ENCODE results near the gene SKAP1. TPM values are rescaled to one million over a fixed set of nuclear protein-coding genes. Genes with fewer than 3 reads are reported as not detected.
"Not testable (repeated sequence)": the region's sequence is repeated elsewhere in the genome, so short reads cannot be mapped to it uniquely, and the experiment has no call there.

SKAP1 gene
- total RNA-seq, 4 donors from 2014 or later = 1.2 to 6.4 (median 4.9) TPM; not detected in 1

DNA sequence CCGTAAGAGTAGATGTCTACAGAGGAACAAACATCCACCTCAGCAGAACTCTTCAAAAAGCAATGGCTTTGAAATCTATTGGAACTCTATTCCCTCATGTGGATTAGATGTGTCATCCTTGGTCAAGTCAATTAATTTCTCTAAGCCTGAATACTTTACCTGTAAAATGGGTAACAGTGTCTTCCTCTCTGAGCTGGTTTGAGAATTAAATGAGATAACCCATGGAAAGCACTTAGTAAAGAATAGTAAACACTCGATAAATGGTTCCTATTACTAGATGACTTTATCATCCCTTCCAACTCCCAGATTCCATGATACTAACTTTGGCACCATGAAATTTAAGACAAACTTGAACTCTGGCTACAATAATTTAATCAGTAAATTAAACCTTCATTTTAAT, 89.1 kb downstream of the SKAP1 start:
- WGBS, 2 donors (ENCODE audit: low coverage in 1 of 2) = 78 to 90% methylated on average over 2 of the region's 2 CpGs
- peaks cover 57% of the 10 kb centered on the region for H3K27me3 ChIP-seq
- intact Hi-C loops (cut with DNase I; ENCODE audit: low total_unique reads) = loop anchor here (10.0 kb wide), 1 partner anchor 144 kb away; no protein-coding TSS in a partner anchor

DNA sequence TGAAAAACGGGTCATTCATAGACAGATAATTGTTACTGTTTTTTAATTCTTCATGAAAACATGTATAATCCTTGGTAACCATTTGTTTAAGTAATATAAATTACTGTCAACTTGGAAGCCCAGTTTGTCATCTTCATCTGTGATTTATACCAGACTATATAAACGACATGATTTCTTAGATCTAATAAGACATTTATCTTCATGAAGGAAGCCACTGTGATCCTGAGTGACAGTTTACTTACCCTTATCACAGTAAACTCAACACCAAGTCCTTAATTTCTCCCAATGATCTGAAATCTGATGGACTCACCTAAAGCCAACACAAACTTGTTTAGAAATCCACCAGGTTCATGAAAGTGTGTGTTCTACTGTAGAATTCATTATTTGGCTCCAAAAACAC, 91.3 kb downstream of the SKAP1 start:
- Histone ChIP-seq H3K9me3 (no peaks in the 10 kb centered on the region), H3K27me3 (peaks cover 78% of the 10 kb centered on the region), H3K27ac (no peak overlapping the region), H3K4me1 (peaks cover 0 to 3% (median 0%) of the 10 kb centered on the region in 4 donors), H3K4me3 (no peak overlapping the region), H3K36me3 (peaks cover 0 to 1% (median 0%) of the 10 kb centered on the region in 4 donors)
- in situ Hi-C loops (cut with MboI; ENCODE audit: low pct_ligation_motif_present in 1 of 4, low pct_unique_long_range_greater_than_20kb in 1 of 4, low sequenced_read_pairs in 3 of 4) = loop anchor here in 1 of 4 donors (10.0 kb wide), 1 partner anchor 116 kb away; no protein-coding TSS in a partner anchor
- DNase-seq = no peak
- intact Hi-C loops (cut with DNase I; ENCODE audit: low total_unique reads) = loop anchor here (5.0 kb wide), 1 partner anchor 279 kb away; the partner anchor contains the start of gene HOXB8
- TF ChIP-seq, protein P1, sequence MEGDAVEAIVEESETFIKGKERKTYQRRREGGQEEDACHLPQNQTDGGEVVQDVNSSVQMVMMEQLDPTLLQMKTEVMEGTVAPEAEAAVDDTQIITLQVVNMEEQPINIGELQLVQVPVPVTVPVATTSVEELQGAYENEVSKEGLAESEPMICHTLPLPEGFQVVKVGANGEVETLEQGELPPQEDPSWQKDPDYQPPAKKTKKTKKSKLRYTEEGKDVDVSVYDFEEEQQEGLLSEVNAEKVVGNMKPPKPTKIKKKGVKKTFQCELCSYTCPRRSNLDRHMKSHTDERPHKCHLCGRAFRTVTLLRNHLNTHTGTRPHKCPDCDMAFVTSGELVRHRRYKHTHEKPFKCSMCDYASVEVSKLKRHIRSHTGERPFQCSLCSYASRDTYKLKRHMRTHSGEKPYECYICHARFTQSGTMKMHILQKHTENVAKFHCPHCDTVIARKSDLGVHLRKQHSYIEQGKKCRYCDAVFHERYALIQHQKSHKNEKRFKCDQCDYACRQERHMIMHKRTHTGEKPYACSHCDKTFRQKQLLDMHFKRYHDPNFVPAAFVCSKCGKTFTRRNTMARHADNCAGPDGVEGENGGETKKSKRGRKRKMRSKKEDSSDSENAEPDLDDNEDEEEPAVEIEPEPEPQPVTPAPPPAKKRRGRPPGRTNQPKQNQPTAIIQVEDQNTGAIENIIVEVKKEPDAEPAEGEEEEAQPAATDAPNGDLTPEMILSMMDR (IDR thresholded peaks at IDR 0.05) = no peak
- TF ChIP-seq POLR2AphosphoS5 (IDR thresholded peaks at IDR 0.05) = no peak
- no peak for TF ChIP-seq EP300 (IDR thresholded peaks at IDR 0.05; ENCODE audit: low read depth)
- no peak for TF ChIP-seq POLR2A (IDR thresholded peaks at IDR 0.05)
- 73 to 77% methylated on average over 2 of the region's 2 CpGs for WGBS, 2 donors (ENCODE audit: low coverage in 1 of 2)

More for the DNA sequence above, 89.1 kb downstream of the SKAP1 start:
- no peak overlapping the region for H3K27ac ChIP-seq
- no peak for DNase-seq
- H3K9me3 ChIP-seq = no peaks in the 10 kb centered on the region
- no peak overlapping the region for H3K4me3 ChIP-seq
- TF ChIP-seq POLR2A (IDR thresholded peaks at IDR 0.05) = no peak
- TF ChIP-seq, protein P1 (IDR thresholded peaks at IDR 0.05) = no peak
- no peak for TF ChIP-seq POLR2AphosphoS5 (IDR thresholded peaks at IDR 0.05)
- TF ChIP-seq EP300 (IDR thresholded peaks at IDR 0.05; ENCODE audit: low read depth) = no peak
- peaks cover 0 to 3% (median 0%) of the 10 kb centered on the region in 4 donors for H3K4me1 ChIP-seq
- H3K36me3 ChIP-seq = peaks cover 0 to 1% (median 0%) of the 10 kb centered on the region in 4 donors
- in situ Hi-C loops (cut with MboI; ENCODE audit: low pct_ligation_motif_present in 1 of 4, low pct_unique_long_range_greater_than_20kb in 1 of 4, low sequenced_read_pairs in 3 of 4) = loop anchor here in 2 of 4 donors (10.0 kb wide), 2 partner anchors 114 to 254 kb away; partner anchors contain the start of genes HOXB3 (in 2 of the 2) and HOXB5 (in 2 of the 2)

DNA sequence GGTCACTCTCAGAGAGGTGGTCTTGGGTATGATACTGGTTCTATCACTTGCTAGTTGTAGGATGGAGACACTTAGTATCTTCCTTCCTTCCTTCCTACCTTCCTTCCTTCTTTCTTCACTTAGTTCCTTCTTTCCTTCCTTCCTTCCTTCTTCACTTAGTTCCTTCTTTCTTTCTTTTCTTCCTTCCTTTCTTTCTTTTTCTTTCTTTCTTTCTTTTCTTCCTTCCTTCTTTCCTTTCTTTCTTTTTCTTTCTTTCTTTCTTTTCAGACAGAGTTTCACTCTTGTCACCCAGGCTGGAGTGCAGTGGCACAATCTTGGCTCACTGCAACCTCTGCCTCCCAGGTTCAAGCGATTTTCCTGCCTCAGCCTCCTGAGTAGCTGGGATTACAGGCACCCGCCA, 92.1 kb downstream of the SKAP1 start:
- intact Hi-C loops (cut with DNase I; ENCODE audit: low total_unique reads) (loop anchor here (5.0 kb wide), 1 partner anchor 279 kb away; the partner anchor contains the start of gene HOXB8), in situ Hi-C loops (cut with MboI; ENCODE audit: low pct_ligation_motif_present in 1 of 4, low pct_unique_long_range_greater_than_20kb in 1 of 4, low sequenced_read_pairs in 3 of 4) (loop anchor here in 1 of 4 donors (10.0 kb wide), 1 partner anchor 117 kb away; no protein-coding TSS in a partner anchor)
- not testable (repeated sequence) for H3K4me3 ChIP-seq, H3K27ac ChIP-seq, H3K9me3 ChIP-seq, H3K4me1 ChIP-seq, H3K36me3 ChIP-seq, DNase-seq
- WGBS, 2 donors (ENCODE audit: low coverage in 1 of 2) = 94 to 95% methylated on average over 2 of the region's 2 CpGs
- H3K27me3 ChIP-seq = peaks cover 86% of the 10 kb centered on the region

DNA sequence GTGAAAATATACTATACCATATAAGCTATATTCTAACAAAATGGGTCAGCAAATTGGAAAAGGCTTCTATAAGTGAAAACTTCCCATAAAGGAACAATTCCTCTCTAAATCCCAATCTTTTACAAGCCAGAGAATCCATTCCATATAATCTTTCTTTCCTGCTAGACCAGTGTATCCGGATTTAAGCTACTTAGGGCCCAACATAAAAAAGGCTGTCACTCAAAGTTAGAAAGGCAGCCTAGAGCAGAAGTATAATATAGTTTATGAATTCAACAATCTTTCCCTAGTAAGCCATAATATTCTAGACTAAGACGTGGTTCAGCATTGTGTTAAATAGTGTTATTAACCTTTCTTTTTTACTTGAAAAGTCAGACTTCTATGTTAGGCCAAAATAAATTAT, 93.0 kb downstream of the SKAP1 start:
- Histone ChIP-seq H3K27ac (no peak overlapping the region), H3K4me1 (peaks cover 0 to 3% (median 0%) of the 10 kb centered on the region in 4 donors), H3K9me3 (no peaks in the 10 kb centered on the region), H3K27me3 (peaks cover 90% of the 10 kb centered on the region), H3K4me3 (no peak overlapping the region), H3K36me3 (peaks cover 0 to 1% (median 0%) of the 10 kb centered on the region in 4 donors)
- no peak for TF ChIP-seq POLR2A (IDR thresholded peaks at IDR 0.05)
- TF ChIP-seq, protein P1 (IDR thresholded peaks at IDR 0.05) = no peak
- no peak for TF ChIP-seq EP300 (IDR thresholded peaks at IDR 0.05; ENCODE audit: low read depth)
- TF ChIP-seq POLR2AphosphoS5 (IDR thresholded peaks at IDR 0.05) = no peak
- in situ Hi-C loops (cut with MboI; ENCODE audit: low pct_ligation_motif_present in 1 of 4, low pct_unique_long_range_greater_than_20kb in 1 of 4, low sequenced_read_pairs in 3 of 4) = loop anchor here in 1 of 4 donors (10.0 kb wide), 1 partner anchor 118 kb away; no protein-coding TSS in a partner anchor
- WGBS, 2 donors (ENCODE audit: low coverage in 1 of 2) = 67 to 72% methylated on average over 2 of the region's 2 CpGs
- intact Hi-C loops (cut with DNase I; ENCODE audit: low total_unique reads) = loop anchor here (5.0 kb wide), 1 partner anchor 280 kb away; the partner anchor contains the start of gene HOXB8
- no peak for DNase-seq
